NCI-H510A (cell line): ENCODE results near the gene AMPD3.

Source experiments
- DNase-seq: peaks from one replicate; lab custom pipeline; 2025; lab: John Stamatoyannopoulos, UW

AMPD3 gene

DNA sequence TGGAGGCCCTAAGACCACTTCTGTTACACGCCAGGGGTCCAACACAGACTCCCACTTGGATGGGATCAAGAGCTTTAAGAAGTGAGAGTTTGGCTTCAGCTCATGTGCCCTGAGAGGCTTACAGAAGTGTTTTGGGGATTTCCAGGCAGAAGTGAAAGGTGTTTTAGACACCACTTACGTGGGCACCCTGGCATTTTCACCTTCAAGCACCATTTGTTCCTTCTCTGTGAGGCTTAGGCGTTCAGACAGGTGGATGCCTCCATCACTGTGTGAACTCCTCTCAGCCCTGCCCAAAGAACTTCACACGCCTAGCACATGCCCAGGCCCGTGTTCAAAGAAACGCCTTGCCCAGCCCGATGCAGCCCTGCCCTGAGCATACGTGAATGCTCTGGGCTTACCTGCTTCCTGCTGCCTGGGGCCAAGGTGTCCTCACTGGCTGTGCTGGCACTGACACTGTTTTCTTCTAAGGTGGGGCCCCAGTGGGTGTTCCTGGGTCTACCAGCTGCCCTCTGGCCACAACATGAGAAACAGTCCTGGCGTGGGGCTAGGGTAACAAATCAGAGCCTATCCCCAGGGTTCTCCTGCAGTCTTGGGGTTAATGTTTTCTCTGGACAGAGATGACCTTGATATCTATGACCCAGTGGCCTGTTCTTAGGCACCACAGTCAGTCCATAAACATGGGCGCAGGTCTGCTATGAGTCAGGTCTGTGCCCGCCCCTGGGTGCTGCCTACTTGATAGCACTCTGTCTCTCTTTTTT is 34.0 kb downstream of the AMPD3 start:
- DNase-seq, result no peak

DNA sequence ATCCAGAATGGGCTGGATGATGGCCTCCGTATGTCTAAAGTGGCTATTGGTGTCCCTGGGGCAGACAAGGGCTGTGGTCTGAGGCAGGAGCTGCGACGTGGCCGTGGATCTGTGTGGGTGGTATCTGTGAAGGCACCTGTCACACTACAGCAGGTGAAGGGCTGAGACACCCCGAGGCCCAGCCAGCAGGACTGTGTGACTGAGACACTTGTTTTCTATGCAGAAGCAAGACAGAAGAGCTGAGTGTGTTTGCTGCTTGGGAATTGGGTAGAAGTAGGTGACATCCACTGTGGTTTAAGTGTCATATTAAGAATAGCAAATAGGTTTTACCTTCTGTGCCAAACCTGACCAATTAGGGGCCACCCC is 35.0 kb downstream of the AMPD3 start:
- no peak for DNase-seq

DNA sequence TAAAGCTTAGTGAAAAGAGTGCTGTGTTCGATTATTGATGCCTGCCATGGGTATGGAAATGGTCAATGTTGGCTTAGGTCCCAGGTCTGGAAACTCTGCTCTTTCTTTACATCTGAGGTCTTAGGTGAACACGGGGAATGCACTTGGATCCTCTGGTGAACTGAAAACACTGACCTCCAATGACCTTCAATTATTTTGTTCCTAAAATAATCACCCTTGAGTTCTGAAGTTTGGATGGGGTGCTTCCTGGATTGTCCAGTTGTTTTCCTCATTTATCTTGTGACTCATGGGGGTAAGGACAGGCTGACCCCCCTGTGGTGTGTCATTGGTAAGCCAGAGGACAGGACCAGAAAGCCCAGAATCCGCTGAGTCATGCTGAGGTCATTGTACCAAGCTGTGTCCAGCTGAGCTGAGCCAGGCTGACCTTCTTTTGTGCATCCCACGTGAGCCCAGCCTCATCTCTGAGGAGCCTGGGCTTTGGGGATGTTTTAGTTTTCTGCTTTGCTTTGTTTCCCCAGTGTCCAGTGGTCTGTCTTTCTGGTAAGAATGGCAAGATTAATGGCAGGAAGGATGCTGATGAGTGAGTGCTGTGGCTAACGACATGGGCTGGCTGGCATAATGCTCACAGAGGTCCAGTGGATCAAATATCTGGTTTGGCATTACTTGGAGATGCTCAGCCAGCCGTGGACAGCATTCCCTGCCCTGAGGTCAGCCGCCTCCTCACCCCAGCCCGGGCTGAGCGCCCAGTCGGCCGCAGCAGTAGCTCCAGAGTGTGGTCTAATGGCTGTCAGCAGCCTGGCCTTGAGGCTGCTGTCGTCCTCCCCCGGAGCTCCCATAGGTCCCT is 35.6 kb downstream of the AMPD3 start:
- DNase-seq, result no peak

DNA sequence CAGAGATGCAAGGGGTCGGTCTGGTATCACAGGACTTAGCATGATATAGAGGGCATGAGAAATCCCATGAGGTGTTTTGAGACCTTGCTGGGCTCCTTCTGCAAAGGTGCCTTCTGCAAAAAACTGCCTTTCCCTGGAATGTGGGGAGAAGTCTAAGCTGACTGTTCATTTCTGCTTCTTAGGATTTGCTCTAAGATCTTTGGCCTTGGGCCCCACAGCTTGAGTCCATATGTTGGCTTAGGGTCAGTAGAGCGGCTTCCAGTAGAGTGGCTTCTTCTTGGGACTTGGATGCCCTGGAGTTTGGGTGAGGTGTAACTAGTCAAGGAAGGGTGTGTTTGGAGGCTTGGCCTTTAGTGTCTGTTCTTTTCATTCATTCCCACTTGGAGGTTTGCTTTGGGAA is 37.0 kb downstream of the AMPD3 start:
- DNase-seq, result no peak

DNA sequence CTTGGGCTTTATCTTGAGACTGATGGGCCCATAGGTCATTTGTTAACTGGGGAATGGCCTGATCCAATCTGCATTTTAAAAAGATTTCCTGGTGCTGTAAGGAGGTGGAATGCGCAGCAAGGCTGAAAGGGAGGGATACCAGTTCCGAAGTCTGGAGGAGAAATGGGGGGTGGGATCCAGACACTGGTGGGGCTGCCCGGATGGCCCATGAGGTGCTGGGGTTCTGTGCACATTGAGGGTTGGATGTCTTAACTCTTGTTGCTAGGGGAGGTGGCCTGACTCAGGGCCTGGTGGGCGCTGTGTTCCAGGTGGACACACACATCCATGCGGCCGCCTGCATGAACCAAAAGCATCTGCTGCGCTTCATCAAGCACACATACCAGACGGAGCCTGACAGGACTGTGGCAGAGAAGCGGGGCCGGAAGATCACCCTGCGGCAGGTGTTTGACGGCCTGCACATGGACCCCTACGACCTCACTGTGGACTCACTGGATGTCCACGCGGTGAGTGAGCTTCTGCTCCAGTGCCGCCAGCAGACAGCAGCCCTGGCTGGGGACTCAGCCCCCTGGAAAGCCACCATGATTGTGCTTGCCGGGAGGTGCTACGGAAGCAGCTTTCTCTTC is 38.1 kb downstream of the AMPD3 start:
- DNase-seq, result no peak

DNA sequence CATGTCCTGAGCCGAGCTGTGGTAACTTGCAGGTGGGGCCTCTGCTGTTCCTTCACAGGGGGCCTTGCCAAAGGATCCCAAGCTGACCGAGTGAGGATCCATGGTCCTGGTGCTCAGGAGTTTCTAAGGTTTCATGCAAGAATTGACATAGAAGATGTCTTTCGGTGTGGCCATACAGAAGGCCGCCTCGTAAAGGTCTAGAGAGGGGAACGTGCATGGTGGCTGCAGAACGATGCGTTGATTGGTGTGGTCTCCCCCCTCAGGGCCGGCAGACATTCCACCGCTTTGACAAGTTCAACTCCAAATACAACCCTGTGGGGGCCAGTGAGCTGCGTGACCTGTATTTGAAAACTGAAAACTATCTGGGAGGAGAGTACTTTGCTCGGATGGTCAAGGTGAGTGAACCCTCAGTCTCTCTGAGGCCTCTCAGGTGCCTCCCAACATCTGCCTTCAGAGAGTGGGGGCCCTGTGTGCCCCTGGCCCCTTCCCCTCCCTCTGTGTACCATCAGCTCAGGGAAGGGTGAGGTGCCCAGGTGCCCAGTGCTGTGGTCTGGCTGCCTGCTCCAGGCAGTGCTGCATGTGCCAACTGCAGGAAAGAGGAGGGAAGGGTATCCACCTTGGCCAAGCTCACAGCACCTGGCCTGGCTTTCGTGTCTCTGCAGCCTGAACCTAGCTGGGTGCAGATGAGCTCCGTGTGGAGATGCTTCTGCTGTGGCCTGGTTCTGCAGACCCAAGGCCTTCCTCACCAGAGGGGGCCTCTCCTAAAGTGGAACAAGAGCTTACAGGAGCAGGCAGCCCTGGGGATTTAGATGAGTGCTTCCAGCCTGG is 39.8 kb downstream of the AMPD3 start:
- no peak for DNase-seq

DNA sequence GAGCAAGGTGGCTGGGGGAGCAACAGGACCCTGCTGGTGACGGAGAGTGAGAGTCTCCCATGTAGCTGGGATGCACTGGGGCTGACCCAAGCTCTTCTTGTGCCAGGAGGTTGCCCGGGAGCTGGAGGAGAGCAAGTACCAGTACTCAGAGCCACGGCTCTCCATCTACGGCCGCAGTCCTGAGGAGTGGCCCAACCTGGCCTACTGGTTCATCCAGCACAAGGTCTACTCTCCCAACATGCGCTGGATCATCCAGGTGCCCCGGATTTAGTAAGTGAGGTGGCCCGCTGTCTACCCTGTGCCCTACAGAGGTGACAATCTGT is 40.4 kb downstream of the AMPD3 start:
- no peak for DNase-seq

DNA sequence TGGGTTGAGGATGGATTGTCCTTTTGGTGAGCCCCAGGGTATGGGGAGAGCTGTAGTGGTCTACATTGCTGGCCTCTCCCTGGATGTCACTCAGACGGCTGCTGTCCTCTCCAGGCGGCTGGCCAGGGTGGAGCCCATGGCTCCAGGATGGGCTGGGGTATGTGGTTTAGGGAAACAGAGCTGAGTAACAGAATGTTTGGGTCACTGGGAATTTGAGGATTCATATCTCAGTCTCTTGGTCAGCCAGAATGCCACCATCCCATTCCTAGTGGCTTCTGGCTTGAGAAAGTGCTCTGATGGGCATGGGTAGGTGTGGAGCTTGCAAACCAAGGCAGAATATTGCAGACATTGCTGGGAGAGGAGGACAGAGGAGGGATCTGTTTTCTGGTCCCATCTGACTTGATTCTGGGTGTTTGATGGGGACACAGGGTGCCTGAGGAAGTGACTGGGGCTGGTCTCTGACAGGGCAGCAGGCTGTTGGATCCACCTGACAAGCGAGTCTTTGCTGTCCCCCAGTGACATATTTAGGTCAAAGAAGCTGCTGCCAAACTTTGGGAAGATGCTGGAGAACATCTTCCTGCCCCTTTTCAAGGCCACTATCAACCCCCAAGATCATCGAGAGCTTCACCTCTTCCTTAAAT is 41.4 kb downstream of the AMPD3 start:
- DNase-seq, result no peak

DNA sequence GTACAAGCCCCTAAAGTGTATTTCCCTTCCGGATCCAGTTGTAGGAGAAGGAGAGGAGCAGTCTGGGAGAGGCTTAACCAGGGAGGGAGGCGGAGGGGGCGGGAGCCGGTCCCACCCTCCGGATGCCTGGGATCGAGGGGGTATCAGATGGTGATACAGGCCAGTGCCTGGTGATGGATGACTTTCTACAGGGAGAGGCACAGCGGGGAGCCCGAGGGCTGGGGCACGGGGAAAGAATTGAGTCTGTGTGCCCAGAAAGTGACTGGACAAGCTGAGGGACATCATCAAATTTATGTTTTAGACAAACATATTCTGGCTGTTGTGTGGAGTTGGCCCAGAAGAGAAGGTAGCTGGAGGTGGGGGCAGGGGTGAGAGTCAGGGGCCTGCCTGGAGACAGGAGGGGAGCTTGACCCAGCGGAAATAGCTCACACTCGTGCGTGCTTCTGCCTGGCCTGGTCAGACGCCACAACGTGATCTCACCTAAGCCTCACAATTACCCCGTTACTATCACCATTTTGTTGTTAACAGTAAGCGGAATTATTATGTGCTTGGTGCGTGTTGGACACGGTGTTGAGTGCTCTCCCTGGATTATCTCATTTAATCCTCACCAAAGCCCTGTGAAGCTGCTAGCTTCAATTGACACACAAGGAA is 42.4 kb downstream of the AMPD3 start:
- DNase-seq, result no peak

DNA sequence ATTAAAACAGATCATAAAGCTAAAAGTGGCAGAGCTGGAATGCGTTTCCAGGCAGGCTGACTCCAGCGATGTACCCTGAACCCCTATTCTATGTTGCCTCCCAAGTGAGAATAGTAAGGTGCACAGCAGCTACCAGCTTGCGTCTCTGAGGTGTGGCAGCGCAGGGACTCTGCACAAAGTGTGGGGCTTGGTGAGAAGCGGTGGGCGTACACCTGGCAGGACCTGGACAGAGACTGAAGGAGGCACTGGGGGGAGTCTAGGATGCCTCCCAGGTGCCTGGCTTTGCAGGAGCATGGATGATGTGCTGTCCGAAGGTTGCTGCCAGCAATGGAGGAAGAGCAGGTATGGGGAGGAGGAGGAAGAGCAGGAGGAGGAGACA is 42.9 kb downstream of the AMPD3 start:
- DNase-seq, result no peak

DNA sequence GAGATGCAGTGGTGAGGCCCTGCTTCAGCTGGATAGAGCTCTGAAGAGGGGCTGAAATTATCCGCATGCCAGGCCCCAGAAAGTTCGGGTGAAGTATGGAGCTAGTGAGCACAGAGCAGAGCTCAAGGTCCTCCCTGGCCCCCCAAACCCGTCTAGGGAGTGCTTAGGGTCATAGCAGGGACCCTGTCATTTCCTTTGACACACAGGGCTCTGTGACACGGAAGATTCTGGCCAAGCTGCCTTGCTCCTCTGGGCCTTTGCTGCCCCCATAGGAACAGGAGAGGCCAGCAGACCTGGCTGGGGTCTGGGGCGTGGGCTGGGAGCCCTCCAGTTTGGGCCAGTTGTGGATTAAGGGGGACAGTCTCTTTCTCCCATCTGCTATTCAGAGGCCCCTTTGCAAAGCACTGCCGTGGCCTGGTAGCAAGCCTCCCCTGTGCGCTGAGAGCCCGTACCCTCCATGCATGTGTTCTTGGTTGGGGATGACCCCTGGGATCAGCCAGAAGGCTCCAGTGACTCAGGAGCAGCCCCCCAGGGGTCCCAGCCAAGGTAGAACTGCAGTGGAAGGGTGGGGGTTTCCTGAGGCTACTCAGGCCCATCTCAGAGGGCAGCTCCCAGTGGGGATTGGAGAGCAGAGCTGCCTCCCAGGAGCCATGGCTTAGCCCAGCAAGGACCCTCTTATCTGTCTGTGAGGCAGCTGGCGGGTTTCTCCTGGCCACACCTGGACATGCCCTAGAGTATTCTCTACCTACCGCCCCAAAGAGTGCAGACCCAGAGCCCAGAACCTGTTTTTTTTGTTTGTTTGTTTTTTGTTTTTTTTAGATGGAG is 43.6 kb downstream of the AMPD3 start:
- no peak for DNase-seq

DNA sequence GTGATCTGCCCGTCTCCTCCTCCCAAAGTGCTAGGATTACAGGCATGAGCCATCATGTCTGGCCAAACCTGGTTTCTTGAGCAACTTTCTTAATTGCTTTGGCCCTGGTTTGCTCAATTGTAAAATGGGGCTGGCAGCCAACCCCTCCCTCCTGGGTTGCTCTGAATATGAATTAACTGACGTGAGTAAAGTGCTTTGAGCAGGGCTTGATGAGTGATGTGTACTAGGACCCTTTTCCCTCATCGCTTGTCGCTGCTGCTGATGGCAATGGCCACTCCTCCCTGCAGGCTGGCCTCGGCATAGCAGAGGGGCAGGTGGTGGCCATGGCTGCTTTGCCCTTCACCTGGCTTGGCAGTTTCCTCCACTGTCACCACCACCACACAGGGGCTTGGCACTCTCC is 44.4 kb downstream of the AMPD3 start:
- DNase-seq, result no peak

DNA sequence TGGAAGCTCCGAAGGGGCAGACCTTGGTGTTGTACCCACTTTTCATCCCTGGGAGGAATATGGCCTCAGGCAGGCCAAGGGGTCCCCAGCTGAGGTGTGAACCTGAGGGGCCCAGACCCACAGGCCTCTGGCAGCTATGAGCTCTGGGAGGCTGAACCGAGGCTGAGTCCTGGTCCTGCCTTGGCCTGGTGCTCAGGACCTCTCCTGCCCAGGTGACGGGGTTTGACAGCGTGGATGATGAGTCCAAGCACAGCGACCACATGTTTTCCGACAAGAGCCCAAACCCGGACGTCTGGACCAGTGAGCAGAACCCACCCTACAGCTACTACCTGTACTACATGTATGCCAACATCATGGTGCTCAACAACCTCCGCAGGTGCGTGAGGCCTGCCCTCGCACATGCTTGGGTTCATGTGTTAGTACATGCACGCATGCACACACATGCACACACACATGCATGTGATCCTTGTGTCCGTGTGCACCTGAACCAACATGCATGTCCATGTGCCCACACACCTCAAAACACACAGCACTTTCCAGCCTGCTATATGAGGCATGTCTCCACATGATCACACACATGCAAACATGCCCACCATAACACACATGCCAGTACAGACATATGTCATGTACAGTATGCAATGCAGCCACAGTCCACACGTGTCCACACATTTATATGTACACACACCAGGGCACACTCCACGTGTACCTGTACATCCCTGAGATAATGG is 45.0 kb downstream of the AMPD3 start:
- DNase-seq, result no peak

DNA sequence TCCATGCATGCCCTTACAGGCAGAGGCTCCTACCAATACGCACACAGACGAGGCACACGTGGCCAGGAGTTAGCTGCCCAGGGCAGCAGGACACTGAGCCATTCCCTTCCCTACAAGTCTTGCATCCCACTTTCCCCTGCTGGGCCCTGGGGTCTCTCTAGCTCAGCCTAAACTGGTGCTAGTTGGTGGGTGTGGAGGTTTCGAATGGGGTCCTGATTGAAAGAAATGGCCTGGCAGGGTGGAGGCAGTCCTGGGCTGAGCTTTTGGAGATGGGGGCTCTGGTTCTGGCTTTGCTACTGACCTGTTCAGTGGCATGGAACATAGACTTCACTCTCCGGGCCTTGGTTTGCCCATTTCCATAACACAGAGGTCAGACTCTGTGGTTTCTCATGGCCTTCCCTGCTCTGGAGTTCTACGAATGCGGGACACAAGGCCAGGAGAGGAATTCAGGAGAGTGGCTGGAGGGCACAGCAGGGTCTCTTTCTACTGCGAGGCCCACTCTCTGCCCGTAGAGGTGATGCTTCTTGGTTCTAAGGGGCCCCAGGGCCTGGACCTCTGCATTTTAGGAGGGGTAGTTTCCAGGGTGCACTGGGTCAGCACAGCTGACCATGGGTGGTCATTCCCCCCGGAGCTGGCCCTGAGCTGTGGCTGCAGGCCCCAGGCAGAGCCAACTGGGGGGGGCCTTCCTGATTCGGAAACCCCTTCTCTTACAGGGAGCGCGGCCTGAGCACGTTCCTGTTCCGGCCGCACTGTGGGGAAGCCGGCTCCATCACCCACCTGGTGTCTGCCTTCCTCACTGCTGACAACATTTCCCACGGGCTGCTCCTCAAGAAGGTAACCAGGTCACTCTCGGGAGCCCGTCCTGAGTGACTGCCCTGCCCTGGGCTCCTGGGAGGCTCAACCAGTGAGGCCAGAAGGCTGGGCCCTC is 46.0 kb downstream of the AMPD3 start:
- no peak for DNase-seq

DNA sequence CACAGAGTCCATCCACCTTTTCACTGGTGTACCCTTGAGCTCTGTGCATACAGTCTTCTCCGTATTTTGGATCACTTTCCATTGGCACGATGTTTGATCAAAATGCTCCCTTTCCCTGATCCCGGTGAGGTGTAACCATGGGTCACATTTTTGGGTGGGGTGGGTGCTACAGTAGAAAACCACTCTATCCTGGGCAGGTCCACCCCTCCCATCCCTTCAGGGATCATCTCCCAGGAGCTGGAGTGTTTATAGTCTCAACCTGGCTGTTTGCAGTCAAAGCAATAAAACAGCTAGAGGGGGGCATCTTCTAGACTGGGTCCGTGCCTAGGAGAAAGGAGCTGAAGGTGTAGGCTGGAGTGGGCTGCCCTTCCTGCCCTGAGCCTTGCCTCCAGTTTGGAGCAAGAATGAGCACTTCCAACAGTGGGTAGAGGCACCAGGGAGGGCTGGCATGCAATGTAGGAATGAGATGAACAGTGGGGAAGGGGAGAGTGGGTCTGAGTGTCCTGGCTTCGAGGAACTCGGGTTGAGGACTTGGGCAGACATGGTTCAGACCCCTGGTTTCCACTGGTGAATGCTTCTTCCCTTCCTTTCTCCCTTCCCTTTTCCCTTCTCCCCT is 47.1 kb downstream of the AMPD3 start:
- no peak for DNase-seq

DNA sequence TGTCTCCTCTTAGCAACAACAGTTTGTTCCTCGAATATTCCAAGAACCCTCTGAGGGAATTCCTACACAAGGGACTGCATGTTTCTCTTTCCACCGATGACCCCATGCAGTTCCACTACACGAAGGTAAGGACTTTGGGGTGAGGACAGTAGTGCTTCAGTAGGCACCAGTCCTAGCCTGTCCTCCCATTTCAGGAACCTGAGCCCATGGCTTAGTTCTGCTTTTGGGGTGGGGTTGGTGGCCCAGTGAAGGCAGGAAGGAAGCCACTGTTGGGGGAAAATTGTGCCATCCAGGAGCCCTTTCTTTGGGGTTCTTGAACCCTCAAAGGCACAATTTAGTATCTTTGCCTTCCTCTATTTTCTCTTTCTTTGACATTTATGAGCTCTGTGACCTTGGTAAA is 47.7 kb downstream of the AMPD3 start:
- no peak for DNase-seq

DNA sequence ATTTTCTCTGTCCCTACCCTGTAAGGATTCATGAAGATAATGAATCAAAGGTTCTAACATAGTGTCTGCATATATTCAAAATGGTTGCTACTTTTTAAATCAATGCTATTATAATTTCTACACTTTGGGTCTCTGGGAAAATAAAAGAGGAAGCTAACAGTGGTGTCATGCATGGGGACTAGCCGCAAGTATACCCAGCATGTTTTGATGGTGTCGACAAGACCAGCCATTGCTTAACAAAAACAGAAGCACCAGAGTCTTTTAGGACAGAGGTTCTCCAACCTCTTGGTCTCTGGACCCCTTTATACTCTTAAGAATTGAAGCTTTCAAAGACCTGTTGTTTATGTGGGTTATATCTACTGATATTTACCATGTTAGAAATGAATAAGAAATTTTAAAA is 48.2 kb downstream of the AMPD3 start:
- DNase-seq, result no peak

DNA sequence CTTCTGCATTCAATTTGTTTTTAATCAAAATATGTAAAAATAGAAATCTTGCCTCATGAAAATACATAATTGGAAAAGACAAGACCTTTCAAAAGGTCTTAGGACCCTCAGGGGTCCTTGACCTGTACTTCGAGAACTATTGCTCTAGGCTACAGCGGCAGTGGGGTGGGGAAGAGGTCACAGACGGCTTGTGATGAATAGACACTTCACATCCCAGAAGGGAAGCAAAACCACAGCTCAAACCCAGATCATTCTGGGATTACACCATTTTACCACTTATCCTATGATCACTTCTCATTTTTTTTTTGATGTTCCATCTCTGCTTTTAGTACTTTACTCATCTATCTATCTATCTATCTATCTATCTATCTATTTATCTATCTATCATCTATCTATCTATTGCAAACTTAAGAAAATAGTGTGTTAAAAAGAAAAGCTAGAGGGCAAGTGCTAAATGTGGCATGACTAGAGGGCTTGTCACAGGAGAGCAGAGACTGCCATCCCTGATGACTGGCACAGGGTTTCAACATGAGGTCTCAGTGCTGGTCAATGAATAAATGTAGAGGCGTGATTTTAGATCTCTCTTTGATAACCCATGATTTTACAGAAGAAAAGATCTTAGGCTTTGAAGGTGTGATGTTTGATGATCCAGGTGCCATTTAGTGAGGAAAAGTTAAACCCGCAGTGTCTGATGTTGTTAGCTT is 48.9 kb downstream of the AMPD3 start:
- DNase-seq, result no peak
